ENCODE measurements around the gene SNORC. TPM values are rescaled to one million over a fixed set of nuclear protein-coding genes. Genes with fewer than 3 reads are reported as not detected.

Gene SNORC
- total RNA-seq, 2 experiments from 2014 or later: 0.87 to 2.1 TPM

DNA sequence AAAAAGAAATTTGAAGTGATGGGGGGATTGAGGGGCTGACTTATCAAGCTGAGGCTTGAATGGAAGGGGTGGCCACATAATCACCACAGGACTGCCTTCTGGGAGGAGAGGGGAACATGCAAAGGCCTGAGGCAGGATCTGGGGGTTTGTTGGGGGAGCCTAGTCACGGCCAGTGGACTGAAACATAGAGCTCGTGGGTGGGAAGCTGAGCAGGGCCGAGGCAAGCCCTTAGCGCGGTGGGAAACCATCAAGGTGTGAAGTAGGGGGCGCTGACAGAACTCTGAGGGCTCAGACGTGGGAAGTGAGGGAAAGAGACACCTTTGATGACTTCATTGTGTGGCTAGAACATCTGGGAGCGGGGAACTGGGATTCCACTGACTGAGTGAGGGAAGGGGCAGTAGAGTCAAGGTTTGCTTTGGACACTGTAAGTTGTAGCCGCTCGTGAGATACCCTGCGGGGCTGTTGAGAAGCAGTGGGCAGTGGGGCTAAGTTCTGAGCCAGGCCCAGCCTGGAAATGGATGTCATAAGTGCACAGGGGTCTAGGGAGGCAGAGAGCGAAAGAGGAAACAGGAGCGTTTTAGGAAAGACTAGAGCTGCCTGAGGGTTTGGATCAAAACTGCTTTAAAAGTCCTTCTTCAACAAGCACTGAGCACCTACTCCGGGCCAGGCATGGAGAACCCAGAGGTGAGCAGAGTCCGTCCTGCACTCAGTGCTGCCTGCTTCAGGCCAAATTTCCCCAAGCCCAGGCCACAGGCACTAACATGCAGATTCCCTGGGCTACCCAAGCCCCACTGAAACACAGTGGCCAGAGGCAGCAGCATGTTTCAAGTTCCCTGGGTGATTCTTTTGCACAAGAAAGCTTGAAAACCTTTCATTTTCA lies 686 bp upstream of the SNORC start:
- POLR2A ChIA-PET: no interaction called here
- CTCF ChIA-PET: interaction anchor here (0.6 kb wide), 1 partner anchor 12 kb away, joined by 3 read pairs; no protein-coding TSS in a partner anchor
- no peaks in the 10 kb centered on the region for H3K9me3 Mint-ChIP-seq (ENCODE audit: low read depth)
- DNase-seq: no peak
- no peaks in the 10 kb centered on the region for H3K4me1 Mint-ChIP-seq
- intact Hi-C loops (cut with DNase I, micrococcal nuclease): no loop called here
- no peaks in the 10 kb centered on the region for H3K36me3 Mint-ChIP-seq (ENCODE audit: low read depth)
- no peaks in the 10 kb centered on the region for H3K27me3 Mint-ChIP-seq
- H3K4me3 Mint-ChIP-seq: no peak overlapping the region
- H3K27ac Mint-ChIP-seq: no peak overlapping the region
- no peak for ATAC-seq

DNA sequence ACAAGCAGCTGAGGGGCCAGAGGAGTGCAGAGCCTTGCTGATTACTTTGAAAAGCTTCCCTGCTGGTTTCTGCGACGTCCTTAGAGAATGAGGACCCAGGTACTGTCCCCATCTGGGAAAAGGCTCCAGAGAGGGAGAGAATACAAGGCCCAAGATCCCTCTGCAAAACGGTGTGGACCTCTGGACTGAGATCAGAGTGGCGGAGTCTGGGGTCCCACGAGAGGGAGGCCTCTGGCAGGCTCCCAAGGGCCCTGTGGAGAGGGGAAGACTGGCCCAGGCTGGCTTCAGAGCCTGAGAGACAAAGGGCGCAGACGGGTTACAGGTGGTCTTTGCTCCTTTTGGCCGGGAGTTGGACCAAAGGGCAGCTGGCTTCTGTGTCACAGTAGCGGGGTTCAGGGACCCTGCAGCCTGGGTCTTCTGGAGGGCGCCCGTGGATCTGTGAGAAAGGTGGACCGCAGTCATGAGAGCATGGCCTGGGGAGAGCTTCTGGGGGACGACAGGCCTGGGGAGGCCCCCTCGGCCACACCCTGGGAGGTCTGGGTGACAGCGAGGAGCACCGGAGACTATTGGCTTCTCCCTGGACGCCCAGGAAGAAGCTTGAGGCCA lies 805 bp downstream of the SNORC start:
- Mint-ChIP-seq H3K36me3 (ENCODE audit: low read depth) (no peaks in the 10 kb centered on the region), H3K27ac (no peak overlapping the region), H3K4me3 (no peak overlapping the region), H3K9me3 (ENCODE audit: low read depth) (no peaks in the 10 kb centered on the region), H3K4me1 (peaks cover 5% of the 10 kb centered on the region), H3K27me3 (peaks cover 7% of the 10 kb centered on the region)
- ChIA-PET CTCF (interaction anchor here (0.6 kb wide), 1 partner anchor 399 kb away, joined by 4 read pairs; no protein-coding TSS in a partner anchor), POLR2A (no interaction called here)
- ATAC-seq: no peak
- DNase-seq: no peak
- intact Hi-C loops (cut with DNase I, micrococcal nuclease): no loop called here

- Mint-ChIP-seq H3K36me3 (ENCODE audit: low read depth) (no peaks in the 10 kb centered on the region), H3K9me3 (ENCODE audit: low read depth) (no peaks in the 10 kb centered on the region), H3K4me1 (peaks cover 5% of the 10 kb centered on the region), H3K27ac (no peak overlapping the region), H3K4me3 (no peak overlapping the region), H3K27me3 (peaks cover 7% of the 10 kb centered on the region)
- intact Hi-C loops (cut with DNase I, micrococcal nuclease): no loop called here
- ATAC-seq (no peak), DNase-seq (no peak)
- ChIA-PET CTCF (no interaction called here), POLR2A (no interaction called here)
Measured at GRCh38 chr2:232871418-232871834, 1.4 kb downstream of the SNORC start.

DNA sequence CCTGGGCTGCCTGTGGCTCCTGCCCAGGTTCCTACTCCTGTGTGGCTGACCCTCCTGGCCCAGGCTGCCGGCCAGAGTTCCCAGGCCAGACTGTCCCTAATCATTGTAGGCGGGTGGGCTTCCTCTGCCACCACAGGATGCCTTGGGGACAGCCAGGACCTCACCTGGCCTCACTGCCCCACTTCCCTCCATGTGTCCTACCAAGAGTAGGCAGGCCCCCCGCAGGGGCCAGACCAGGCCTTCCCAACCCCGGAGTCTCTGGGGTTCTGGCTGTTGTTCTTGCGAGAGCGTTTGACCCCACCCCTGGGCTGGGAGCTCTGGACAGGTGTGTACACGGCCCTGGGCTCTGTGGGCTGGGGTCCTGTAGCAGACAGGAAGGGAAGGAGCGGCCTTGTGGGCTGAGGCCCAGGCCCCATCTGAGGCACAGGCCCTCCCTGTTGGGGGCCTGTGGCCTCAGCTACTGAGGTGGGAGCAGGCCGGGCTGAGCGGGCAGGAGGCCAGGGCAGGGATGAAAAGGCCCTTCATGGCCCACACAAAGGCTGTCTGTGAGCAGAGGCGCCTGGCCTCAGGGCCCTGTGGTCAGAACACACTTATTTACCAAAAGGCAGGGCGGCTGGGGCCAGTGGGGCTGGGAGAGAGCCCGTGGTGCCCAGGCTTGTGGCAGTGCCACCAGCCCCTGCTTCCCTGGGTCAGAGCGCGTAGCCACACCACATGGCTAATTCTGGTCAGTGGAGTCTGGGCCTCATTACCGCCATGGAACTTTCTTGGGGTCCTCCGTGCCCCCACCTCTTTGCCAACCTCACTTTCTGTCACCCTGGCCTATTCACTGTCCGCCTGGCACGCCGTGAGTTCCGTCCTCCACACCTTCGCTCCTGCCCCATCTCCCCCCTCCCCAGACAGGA lies 2.0 kb downstream of the SNORC start:
- Mint-ChIP-seq H3K36me3 (ENCODE audit: low read depth) (no peaks in the 10 kb centered on the region), H3K4me1 (peaks cover 5% of the 10 kb centered on the region), H3K4me3 (no peak overlapping the region), H3K9me3 (ENCODE audit: low read depth) (no peaks in the 10 kb centered on the region), H3K27me3 (peaks cover 7% of the 10 kb centered on the region), H3K27ac (no peak overlapping the region)
- POLR2A ChIA-PET: no interaction called here
- intact Hi-C loops (cut with DNase I, micrococcal nuclease): no loop called here
- no peak for DNase-seq
- CTCF ChIA-PET: interaction anchor here (0.6 to 0.8 kb wide), 2 partner anchors 94 to 181 kb away, joined by 3 read pairs; no protein-coding TSS in a partner anchor
- no peak for ATAC-seq

GRCh38 chr2:232872826-232873225 lies 2.8 kb downstream of the SNORC start:
- intact Hi-C loops (cut with DNase I, micrococcal nuclease): no loop called here
- no peaks in the 10 kb centered on the region for H3K9me3 Mint-ChIP-seq (ENCODE audit: low read depth)
- POLR2A ChIA-PET: no interaction called here
- ATAC-seq (no peak), DNase-seq (no peak)
- H3K36me3 Mint-ChIP-seq (ENCODE audit: low read depth): no peaks in the 10 kb centered on the region
- H3K4me3 Mint-ChIP-seq: no peak overlapping the region
- no peak overlapping the region for H3K27ac Mint-ChIP-seq
- peaks cover 7% of the 10 kb centered on the region for H3K27me3 Mint-ChIP-seq
- peaks cover 5% of the 10 kb centered on the region for H3K4me1 Mint-ChIP-seq
- CTCF ChIA-PET: interaction anchor here (0.6 to 0.8 kb wide), 2 partner anchors 93 to 181 kb away, joined by 3 read pairs; no protein-coding TSS in a partner anchor

GRCh38 chr2:232873292-232873908 lies 3.3 kb downstream of the SNORC start:
- CTCF ChIA-PET: no interaction called here
- Mint-ChIP-seq H3K27ac (no peak overlapping the region), H3K9me3 (ENCODE audit: low read depth) (no peaks in the 10 kb centered on the region), H3K4me3 (no peak overlapping the region), H3K4me1 (peaks cover 5% of the 10 kb centered on the region), H3K27me3 (peaks cover 7% of the 10 kb centered on the region), H3K36me3 (ENCODE audit: low read depth) (no peaks in the 10 kb centered on the region)
- POLR2A ChIA-PET: no interaction called here
- DNase-seq: no peak
- intact Hi-C loops (cut with DNase I, micrococcal nuclease): no loop called here
- ATAC-seq: no peak

GRCh38 chr2:232873909-232874641 lies 4.0 kb downstream of the SNORC start:
- intact Hi-C loops (cut with DNase I, micrococcal nuclease): no loop called here
- no peak for DNase-seq
- H3K36me3 Mint-ChIP-seq (ENCODE audit: low read depth): no peaks in the 10 kb centered on the region
- peaks cover 5% of the 10 kb centered on the region for H3K4me1 Mint-ChIP-seq
- no peak for ATAC-seq
- H3K27me3 Mint-ChIP-seq: peaks cover 7% of the 10 kb centered on the region
- no peaks in the 10 kb centered on the region for H3K9me3 Mint-ChIP-seq (ENCODE audit: low read depth)
- ChIA-PET POLR2A (interaction anchor here (0.5 to 0.6 kb wide), 2 partner anchors 11 to 52 kb away, joined by 3 to 5 read pairs; no protein-coding TSS in a partner anchor), CTCF (no interaction called here)
- H3K4me3 Mint-ChIP-seq: no peak overlapping the region
- no peak overlapping the region for H3K27ac Mint-ChIP-seq

- ATAC-seq: no peak
- intact Hi-C loops (cut with DNase I, micrococcal nuclease): loop anchor here in 1 of 2 experiments (5.0 kb wide), 1 partner anchor 267 kb away; no protein-coding TSS in a partner anchor
- peaks cover 7% of the 10 kb centered on the region for H3K27me3 Mint-ChIP-seq
Measured at GRCh38 chr2:232874677-232875223, 4.7 kb downstream of the SNORC start.

DNA sequence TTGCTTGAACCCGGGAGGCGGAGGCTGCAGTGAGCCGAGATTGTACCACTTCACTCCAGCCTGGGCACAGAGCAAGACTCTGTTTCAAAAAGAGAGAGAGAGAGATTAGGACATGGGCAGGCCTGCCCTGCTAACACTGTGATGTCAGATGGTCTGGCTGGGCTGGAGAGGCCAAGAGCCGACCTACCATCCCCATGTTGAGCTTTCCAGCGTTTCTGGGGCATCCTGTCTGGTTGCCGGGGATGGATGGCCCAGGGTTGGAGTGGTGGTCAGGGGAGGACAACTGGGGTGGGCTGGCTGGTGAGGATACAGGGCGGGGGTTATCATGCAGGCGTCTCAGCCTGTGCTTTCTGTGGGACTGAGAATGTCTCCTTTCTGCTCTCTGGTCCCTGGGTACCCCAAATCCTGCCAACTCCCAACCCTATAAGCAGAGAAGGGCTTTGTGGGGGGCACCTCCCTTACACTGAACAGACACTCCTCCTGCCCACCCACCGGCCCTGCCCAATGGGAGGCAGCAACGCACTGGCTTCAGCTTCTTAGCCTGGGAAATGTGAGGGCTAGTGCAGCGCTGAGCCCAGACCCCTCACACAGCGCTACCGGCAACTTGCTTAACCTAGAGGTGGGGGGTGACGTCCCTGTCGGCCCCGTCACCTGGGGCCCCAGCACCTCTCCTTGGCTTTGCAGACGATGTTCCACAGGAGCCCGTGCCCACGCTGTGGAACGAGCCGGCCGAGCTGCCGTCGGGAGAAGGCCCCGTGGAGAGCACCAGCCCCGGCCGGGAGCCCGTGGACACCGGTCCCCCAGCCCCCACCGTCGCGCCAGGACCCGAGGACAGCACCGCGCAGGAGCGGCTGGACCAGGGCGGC lies 5.4 kb downstream of the SNORC start:
- intact Hi-C loops (cut with DNase I, micrococcal nuclease): loop anchor here in 1 of 2 experiments (2.0 to 5.0 kb wide), 2 partner anchors 53 to 268 kb away; no protein-coding TSS in a partner anchor
- H3K27ac Mint-ChIP-seq: no peak overlapping the region
- peak; percentile 25 for DNase-seq

More at GRCh38 chr2:232874677-232875223, 4.7 kb downstream of the SNORC start:
- Mint-ChIP-seq H3K4me3 (peak overlapping the region; percentile 54), H3K9me3 (ENCODE audit: low read depth) (no peaks in the 10 kb centered on the region), H3K4me1 (peaks cover 5% of the 10 kb centered on the region), H3K27ac (no peak overlapping the region), H3K36me3 (ENCODE audit: low read depth) (no peaks in the 10 kb centered on the region)
- ChIA-PET CTCF (interaction anchor here (1.0 kb wide), 1 partner anchor 179 kb away, joined by 3 read pairs; no protein-coding TSS in a partner anchor), POLR2A (no interaction called here)
- DNase-seq: no peak

More for the DNA sequence above, 5.4 kb downstream of the SNORC start:
- peaks cover 5% of the 10 kb centered on the region for H3K4me1 Mint-ChIP-seq
- ChIA-PET POLR2A (no interaction called here), CTCF (interaction anchor here (1.0 kb wide), 1 partner anchor 179 kb away, joined by 3 read pairs; no protein-coding TSS in a partner anchor)
- H3K27me3 Mint-ChIP-seq: peaks cover 7% of the 10 kb centered on the region
- ATAC-seq: peak; percentile 22
- peak overlapping the region; percentile 54 for H3K4me3 Mint-ChIP-seq
- no peaks in the 10 kb centered on the region for H3K9me3 Mint-ChIP-seq (ENCODE audit: low read depth)
- no peaks in the 10 kb centered on the region for H3K36me3 Mint-ChIP-seq (ENCODE audit: low read depth)
